HG03342 (cell line): ENCODE data around the gene LTBP1.
"Not testable (repeated sequence)": the region's sequence is repeated elsewhere in the genome, so short reads cannot be mapped to it uniquely, and the experiment has no call there.

Experiments
- ATAC-seq: cut with Tn5 transposase; IDR thresholded peaks from one replicate; pipeline ENCODE4 v1.9.1; 2021; ENCODE audit warnings: mild to moderate bottlenecking, moderate library complexity; ENCODE audit not compliant: unreplicated experiment

LTBP1 gene

GRCh38 chr2:33215299-33215698 lies 268.5 kb downstream of the LTBP1 start:
- no peak for ATAC-seq

- no peak for ATAC-seq
Measured at GRCh38 chr2:33215983-33216382, 269.2 kb downstream of the LTBP1 start.

GRCh38 chr2:33216508-33217182 lies 269.9 kb downstream of the LTBP1 start:
- ATAC-seq, result no peak

GRCh38 chr2:33217406-33217805 lies 270.7 kb downstream of the LTBP1 start:
- ATAC-seq, result no peak

- ATAC-seq, result no peak
Measured at GRCh38 chr2:33219114-33219513, 272.4 kb downstream of the LTBP1 start.

- no peak for ATAC-seq
Measured at GRCh38 chr2:33219850-33220275, 273.1 kb downstream of the LTBP1 start.

- ATAC-seq, result no peak
Measured at GRCh38 chr2:33220533-33220932, 273.8 kb downstream of the LTBP1 start.

- no peak for ATAC-seq
Measured at GRCh38 chr2:33221046-33221784, 274.5 kb downstream of the LTBP1 start.

- ATAC-seq, result no peak
Measured at GRCh38 chr2:33222309-33222708, 275.6 kb downstream of the LTBP1 start.

GRCh38 chr2:33223856-33224255 lies 277.1 kb downstream of the LTBP1 start:
- no peak for ATAC-seq

- no peak for ATAC-seq
Measured at GRCh38 chr2:33225350-33225749, 278.6 kb downstream of the LTBP1 start.

GRCh38 chr2:33226546-33226945 lies 279.8 kb downstream of the LTBP1 start:
- ATAC-seq, result no peak

GRCh38 chr2:33229646-33230045 lies 282.9 kb downstream of the LTBP1 start:
- ATAC-seq, result no peak

GRCh38 chr2:33230195-33230594 lies 283.4 kb downstream of the LTBP1 start:
- no peak for ATAC-seq

GRCh38 chr2:33230842-33231241 lies 284.1 kb downstream of the LTBP1 start:
- ATAC-seq, result no peak

GRCh38 chr2:33235559-33235958 lies 288.8 kb downstream of the LTBP1 start:
- not testable (repeated sequence) for ATAC-seq

GRCh38 chr2:33236482-33237385 lies 290.0 kb downstream of the LTBP1 start:
- no peak for ATAC-seq

GRCh38 chr2:33238111-33238510 lies 291.4 kb downstream of the LTBP1 start:
- no peak for ATAC-seq

GRCh38 chr2:33240178-33240577 lies 293.4 kb downstream of the LTBP1 start:
- ATAC-seq, result no peak

- no peak for ATAC-seq
Measured at GRCh38 chr2:33241072-33241471, 294.3 kb downstream of the LTBP1 start.

- no peak for ATAC-seq
Measured at GRCh38 chr2:33241581-33241980, 294.8 kb downstream of the LTBP1 start.
